ENCODE data around the gene ST14.

- TF ChIP-seq CTCF (IDR thresholded peaks at IDR 0.05) (no peak), EP300 (IDR thresholded peaks at IDR 0.05) (no peak), POLR2A (IDR thresholded peaks at IDR 0.05) (no peak), POLR2AphosphoS5 (IDR thresholded peaks at IDR 0.05) (no peak)
Observed at GRCh38 chr11:130150790-130151189, 8.8 kb upstream of the ST14 start.
